Spleen (tissue), 7 donors: Measurements from ENCODE around the gene METTL23.

Source experiments
- POLR2A ChIP-seq, 3 donors: fragments of 450-650 bp; IDR thresholded peaks; one replicate each; pipeline ENCODE4 v1.5.1; 2017; ENCODE audit warnings: antibody characterized with exemption in 3 of 3, mild to moderate bottlenecking in 1 of 3
- POLR2AphosphoS5 ChIP-seq, 3 donors: sonication (generic); formaldehyde crosslinking; IDR thresholded peaks; one replicate each; pipeline ENCODE4 v1.5.1; 2017; ENCODE audit warnings: antibody characterized with exemption in 3 of 3
- TF ChIP-seq, protein P1 (sequence below), 11 experiments: fragments of 200-600 bp in 7 of 11; fragments of 450-650 bp in 4 of 11; sonication (generic) in 4 of 11; IDR thresholded peaks in 8 of 11; conservative IDR thresholded peaks in 3 of 11; 1 replicate in 7 of 11; 2 replicates in 4 of 11; pipeline versions ENCODE4 v1.4.0 to v1.8.0; 2016 to 2021; ENCODE audit warnings: antibody characterized with exemption in 11 of 11, inconsistent platforms in 4 of 11, mild to moderate bottlenecking in 1 of 11
- donor health status: DM: no; HTN: no; CAD: no; lungs with moderate emphysema.
- donor health status: DM: no; HTN: no; CAD: no.
- donor health status: DM: no; HTN: no; CAD: no.

DNA sequence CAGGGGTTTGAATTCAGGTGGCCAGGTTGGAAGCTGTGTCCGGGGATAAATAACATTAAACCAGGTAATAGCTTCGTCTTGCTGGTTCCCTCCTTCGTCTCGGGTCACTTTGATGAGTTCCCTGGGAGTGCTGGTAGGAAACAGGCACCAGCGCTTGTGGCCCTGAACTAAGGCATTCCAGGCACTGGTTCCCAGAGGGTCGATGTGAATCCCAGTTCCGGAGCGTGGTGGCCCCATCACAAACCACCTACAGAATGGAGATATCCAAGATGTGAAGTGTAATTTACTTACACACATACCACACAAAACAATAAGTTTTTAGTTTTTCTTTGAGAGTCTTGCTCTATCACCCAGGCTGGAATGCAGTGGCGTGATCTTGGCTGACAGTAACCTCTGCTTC, 2.8 kb upstream of the METTL23 start:
- TF ChIP-seq POLR2AphosphoS5 (IDR thresholded peaks at IDR 0.05) (no peak), POLR2A (IDR thresholded peaks at IDR 0.05) (no peak)
- TF ChIP-seq, protein P1, sequence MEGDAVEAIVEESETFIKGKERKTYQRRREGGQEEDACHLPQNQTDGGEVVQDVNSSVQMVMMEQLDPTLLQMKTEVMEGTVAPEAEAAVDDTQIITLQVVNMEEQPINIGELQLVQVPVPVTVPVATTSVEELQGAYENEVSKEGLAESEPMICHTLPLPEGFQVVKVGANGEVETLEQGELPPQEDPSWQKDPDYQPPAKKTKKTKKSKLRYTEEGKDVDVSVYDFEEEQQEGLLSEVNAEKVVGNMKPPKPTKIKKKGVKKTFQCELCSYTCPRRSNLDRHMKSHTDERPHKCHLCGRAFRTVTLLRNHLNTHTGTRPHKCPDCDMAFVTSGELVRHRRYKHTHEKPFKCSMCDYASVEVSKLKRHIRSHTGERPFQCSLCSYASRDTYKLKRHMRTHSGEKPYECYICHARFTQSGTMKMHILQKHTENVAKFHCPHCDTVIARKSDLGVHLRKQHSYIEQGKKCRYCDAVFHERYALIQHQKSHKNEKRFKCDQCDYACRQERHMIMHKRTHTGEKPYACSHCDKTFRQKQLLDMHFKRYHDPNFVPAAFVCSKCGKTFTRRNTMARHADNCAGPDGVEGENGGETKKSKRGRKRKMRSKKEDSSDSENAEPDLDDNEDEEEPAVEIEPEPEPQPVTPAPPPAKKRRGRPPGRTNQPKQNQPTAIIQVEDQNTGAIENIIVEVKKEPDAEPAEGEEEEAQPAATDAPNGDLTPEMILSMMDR (IDR thresholded peaks at IDR 0.05 in 8 of 11, conservative IDR thresholded peaks at IDR 0.05 in 3 of 11): no peak
